OCI-LY7 (cell line): ENCODE measurements around the gene ALDH1B1. TPM values are rescaled to one million over a fixed set of nuclear protein-coding genes. Genes with fewer than 3 reads are reported as not detected.

ENCODE experiments used
- BruUV-seq: library from RNA; stranded (reverse); fragments of 400-500 nt; replicated peaks from 2 replicates; lab custom pipeline; 2021; lab: Mats Ljungman, UMichigan
- CTCF ChIA-PET: fragments of 300-600 bp; sonication (Branson Sonifier 250); formaldehyde crosslinking; loops from one replicate; lab custom pipeline; 2022; ENCODE audit warnings: antibody characterized with exemption; ENCODE audit not compliant: unreplicated experiment; lab: Charles Lee
- POLR2A ChIA-PET: fragments of 300-600 bp; sonication (Branson Sonifier 250); formaldehyde crosslinking; loops from one replicate; lab custom pipeline; 2022; ENCODE audit warnings: antibody characterized with exemption; lab: Charles Lee
- DNase-seq: peaks from one replicate; pipeline ENCODE4 v3.0.0-alpha.2; 2015; ENCODE audit warnings: low spot score
- H2AFZ ChIP-seq: fragments of 200-600 bp; sonication (generic), shearing (Covaris generic); 2 replicates; pipeline ENCODE4 v1.6.1; 2014; ENCODE audit warnings: mild to moderate bottlenecking, antibody characterized with exemption, low read length, moderate library complexity
- H3K27ac ChIP-seq: fragments of 200-600 bp; sonication (generic); 2 replicates; pipeline ENCODE4 v1.5.1; 2014; ENCODE audit warnings: mixed run types, low read depth, mild to moderate bottlenecking, moderate library complexity, low read length, inconsistent platforms; ENCODE audit not compliant: poor library complexity, severe bottlenecking
- H3K36me3 ChIP-seq: fragments of 200-600 bp; sonication (generic); 2 replicates; pipeline ENCODE4 v1.6.1; 2014; ENCODE audit warnings: mild to moderate bottlenecking, antibody characterized with exemption, low read length, moderate library complexity, mixed read lengths; ENCODE audit not compliant: insufficient read depth
- H3K4me1 ChIP-seq: fragments of 200-600 bp; sonication (generic); 2 replicates; pipeline ENCODE4 v1.5.1; 2014; ENCODE audit warnings: mild to moderate bottlenecking, low read length; ENCODE audit not compliant: insufficient read depth, poor library complexity, severe bottlenecking
- H3K4me2 ChIP-seq: fragments of 200-600 bp; sonication (generic); 2 replicates; pipeline ENCODE4 v1.6.1; 2014; ENCODE audit warnings: mild to moderate bottlenecking, low read length
- H3K4me3 ChIP-seq: fragments of 200-600 bp; sonication (generic); 2 replicates; pipeline ENCODE4 v1.5.1; 2014; ENCODE audit warnings: mild to moderate bottlenecking, low read depth, low read length; ENCODE audit not compliant: poor library complexity, severe bottlenecking
- H3K79me2 ChIP-seq: fragments of 200-600 bp; sonication (generic); 2 replicates; pipeline ENCODE4 v1.6.1; 2016; ENCODE audit warnings: low read depth, mild to moderate bottlenecking, low read length, moderate library complexity, mixed read lengths; ENCODE audit not compliant: insufficient read depth
- H3K9me2 ChIP-seq: fragments of 200-600 bp; sonication (generic); 2 replicates; pipeline ENCODE4 v1.6.1; 2016; ENCODE audit warnings: mild to moderate bottlenecking, low read length, mixed read lengths; ENCODE audit not compliant: insufficient read depth
- H3K9me3 ChIP-seq: fragments of 200-600 bp; sonication (generic); 2 replicates; pipeline ENCODE4 v1.6.1; 2014; ENCODE audit warnings: mild to moderate bottlenecking, mixed run types, low read length, mixed read lengths
- H4K20me1 ChIP-seq: fragments of 200-600 bp; sonication (generic); 2 replicates; pipeline ENCODE4 v1.6.1; 2014; ENCODE audit warnings: mild to moderate bottlenecking, antibody characterized with exemption, low read length, moderate library complexity, mixed read lengths; ENCODE audit not compliant: insufficient read depth
- EZH2phosphoT487 ChIP-seq: fragments of 200-600 bp; sonication (generic); IDR thresholded peaks from 2 replicates; pipeline ENCODE4 v1.6.1; 2018; ENCODE audit warnings: low read depth, borderline replicate concordance, mild to moderate bottlenecking, mixed run types, antibody characterized with exemption, low read length, moderate library complexity, mixed read lengths
- intact Hi-C: fragments of 100-400 bp; cut with micrococcal nuclease; formaldehyde crosslinking; loops from one replicate; pipeline ENCODE4 v1.10.0; 2022; ENCODE audit not compliant: unreplicated experiment
- total RNA-seq, 2 experiments: library from RNA; depleted of rRNA in 1 of 2; stranded (reverse); fragments of >200 nt in 1 of 2; shearing (Covaris generic) in 1 of 2; gene quantifications; 2 replicates each; pipeline ENCODE4 v1.2.3, GENCODE V29; 2014 to 2022
- TF ChIP-seq, protein P1 (sequence below): fragments of 200-600 bp; sonication (generic); conservative IDR thresholded peaks from 2 replicates; pipeline ENCODE4 v1.5.1; 2014; ENCODE audit warnings: mild to moderate bottlenecking, antibody characterized with exemption, low read length, moderate library complexity, mixed read lengths

Gene ALDH1B1
- total RNA-seq, 2 experiments from 2014 or later, result 0.32 to 8.6 TPM

DNA sequence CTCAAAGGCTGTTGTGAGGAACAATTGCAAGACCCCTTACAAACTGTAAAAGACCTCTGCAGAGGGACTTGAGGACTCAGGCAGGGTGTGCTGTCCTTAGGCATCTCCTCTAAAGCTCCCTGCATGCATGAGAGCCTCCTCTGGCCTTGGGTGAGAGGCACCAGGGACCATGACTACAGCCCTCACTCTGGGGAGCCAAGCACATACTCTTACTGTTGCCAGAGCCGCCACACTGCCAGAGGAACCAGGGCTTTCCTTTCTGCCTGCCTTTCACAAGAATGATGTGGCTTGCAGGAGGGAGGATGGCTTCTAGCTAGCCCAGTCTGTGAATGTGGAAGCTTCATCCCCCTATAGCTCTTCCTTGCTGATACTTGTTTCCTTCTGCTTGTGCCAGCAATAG is 25.9 kb downstream of the ALDH1B1 start:
- no peak overlapping the region for H3K4me3 ChIP-seq
- no peak for TF ChIP-seq EZH2phosphoT487
- TF ChIP-seq, protein P1, sequence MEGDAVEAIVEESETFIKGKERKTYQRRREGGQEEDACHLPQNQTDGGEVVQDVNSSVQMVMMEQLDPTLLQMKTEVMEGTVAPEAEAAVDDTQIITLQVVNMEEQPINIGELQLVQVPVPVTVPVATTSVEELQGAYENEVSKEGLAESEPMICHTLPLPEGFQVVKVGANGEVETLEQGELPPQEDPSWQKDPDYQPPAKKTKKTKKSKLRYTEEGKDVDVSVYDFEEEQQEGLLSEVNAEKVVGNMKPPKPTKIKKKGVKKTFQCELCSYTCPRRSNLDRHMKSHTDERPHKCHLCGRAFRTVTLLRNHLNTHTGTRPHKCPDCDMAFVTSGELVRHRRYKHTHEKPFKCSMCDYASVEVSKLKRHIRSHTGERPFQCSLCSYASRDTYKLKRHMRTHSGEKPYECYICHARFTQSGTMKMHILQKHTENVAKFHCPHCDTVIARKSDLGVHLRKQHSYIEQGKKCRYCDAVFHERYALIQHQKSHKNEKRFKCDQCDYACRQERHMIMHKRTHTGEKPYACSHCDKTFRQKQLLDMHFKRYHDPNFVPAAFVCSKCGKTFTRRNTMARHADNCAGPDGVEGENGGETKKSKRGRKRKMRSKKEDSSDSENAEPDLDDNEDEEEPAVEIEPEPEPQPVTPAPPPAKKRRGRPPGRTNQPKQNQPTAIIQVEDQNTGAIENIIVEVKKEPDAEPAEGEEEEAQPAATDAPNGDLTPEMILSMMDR, result no peak
- no peak overlapping the region for H2AFZ ChIP-seq
- no peaks in the 10 kb centered on the region for H4K20me1 ChIP-seq
- no peaks in the 10 kb centered on the region for H3K4me1 ChIP-seq
- no peaks in the 10 kb centered on the region for H3K9me3 ChIP-seq
- BruUV-seq, result no TSS peak
- no peaks in the 10 kb centered on the region for H3K79me2 ChIP-seq
- ChIA-PET POLR2A (interaction anchor here (0.6 kb wide), 2 partner anchors 19 to 328 kb away, joined by 3 to 9 read pairs; no protein-coding TSS in a partner anchor), CTCF (no interaction called here)
- no peak overlapping the region for H3K27ac ChIP-seq
- intact Hi-C loops, result no loop called here
- H3K36me3 ChIP-seq, result no peaks in the 10 kb centered on the region
- H3K4me2 ChIP-seq, result no peak overlapping the region
- no peak for DNase-seq
- H3K9me2 ChIP-seq, result no peaks in the 10 kb centered on the region

DNA sequence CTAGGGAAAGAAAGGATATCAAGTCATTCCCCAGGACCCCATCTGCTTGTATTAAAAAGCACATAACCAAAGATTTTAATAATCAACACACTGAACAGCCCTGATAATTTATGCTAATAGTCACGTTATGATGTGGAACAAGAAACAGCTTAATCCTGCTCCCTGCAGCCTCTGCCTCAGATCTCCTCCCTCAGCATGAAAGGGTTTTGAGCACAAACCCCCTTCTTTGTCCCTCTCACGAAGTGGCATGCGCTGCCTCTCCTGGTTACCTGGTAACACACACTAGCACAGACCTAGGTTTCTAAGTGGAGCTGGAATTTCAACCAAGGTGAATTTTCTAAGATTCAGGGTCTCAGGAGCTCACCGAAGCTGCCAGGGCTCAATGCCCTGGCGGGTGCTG is 26.7 kb downstream of the ALDH1B1 start:
- no peaks in the 10 kb centered on the region for H4K20me1 ChIP-seq
- H3K9me2 ChIP-seq, result no peaks in the 10 kb centered on the region
- intact Hi-C loops, result no loop called here
- BruUV-seq, result no TSS peak
- no peak overlapping the region for H3K4me3 ChIP-seq
- no peaks in the 10 kb centered on the region for H3K9me3 ChIP-seq
- H3K27ac ChIP-seq, result no peak overlapping the region
- no peak overlapping the region for H2AFZ ChIP-seq
- no peaks in the 10 kb centered on the region for H3K79me2 ChIP-seq
- no peak for DNase-seq
- CTCF ChIA-PET, result no interaction called here
- POLR2A ChIA-PET, result interaction anchor here (0.6 kb wide), 1 partner anchor 329 kb away, joined by 9 read pairs; no protein-coding TSS in a partner anchor
- no peak overlapping the region for H3K4me2 ChIP-seq
- no peaks in the 10 kb centered on the region for H3K4me1 ChIP-seq
- no peaks in the 10 kb centered on the region for H3K36me3 ChIP-seq
- no peak for TF ChIP-seq EZH2phosphoT487
- TF ChIP-seq, protein P1, result no peak

DNA sequence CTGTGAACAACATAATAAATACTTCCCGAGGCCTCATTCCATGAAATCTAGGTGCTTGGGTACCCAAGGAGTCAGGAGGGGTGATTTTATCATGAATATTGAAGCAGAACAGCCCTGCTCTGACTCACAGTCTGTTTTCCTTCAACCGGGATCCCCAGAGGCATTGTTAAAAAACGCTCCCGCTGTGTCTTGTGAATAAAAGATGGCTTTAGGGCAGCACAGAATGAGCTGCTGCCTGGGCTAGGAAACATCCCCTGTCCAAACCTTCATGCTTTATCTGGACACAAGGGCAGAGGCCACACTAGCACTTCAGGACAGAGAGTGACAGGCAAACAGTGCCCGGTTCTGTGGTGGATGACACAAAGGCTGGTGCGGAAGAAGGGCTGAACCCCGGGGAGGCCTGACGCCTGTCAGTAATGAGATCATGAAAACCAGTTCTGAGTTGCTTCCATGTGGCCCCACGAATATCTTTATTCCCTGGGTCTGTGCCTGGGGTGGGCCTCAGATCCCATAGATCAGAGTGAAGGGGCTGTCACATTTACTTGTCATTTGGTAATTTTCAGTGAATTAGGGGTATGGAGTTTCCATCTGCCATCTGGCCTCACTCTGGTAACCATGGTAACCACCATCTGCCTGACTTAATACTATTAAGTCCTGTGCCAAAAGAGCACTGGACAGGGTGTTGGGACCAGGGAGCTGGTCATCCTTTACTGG is 29.2 kb downstream of the ALDH1B1 start:
- no peaks in the 10 kb centered on the region for H3K4me1 ChIP-seq
- H3K4me2 ChIP-seq, result no peak overlapping the region
- H3K9me3 ChIP-seq, result no peaks in the 10 kb centered on the region
- BruUV-seq, result no TSS peak
- ChIA-PET POLR2A (no interaction called here), CTCF (no interaction called here)
- no peak for TF ChIP-seq EZH2phosphoT487
- TF ChIP-seq, protein P1, result no peak
- intact Hi-C loops, result no loop called here
- no peak overlapping the region for H3K27ac ChIP-seq
- no peak overlapping the region for H3K4me3 ChIP-seq
- no peaks in the 10 kb centered on the region for H4K20me1 ChIP-seq
- H3K36me3 ChIP-seq, result no peaks in the 10 kb centered on the region
- DNase-seq, result no peak
- H3K79me2 ChIP-seq, result no peaks in the 10 kb centered on the region
- no peaks in the 10 kb centered on the region for H3K9me2 ChIP-seq
- H2AFZ ChIP-seq, result no peak overlapping the region
